Dermis blood vessel endothelial cell (primary cell): Measurements from ENCODE around the gene CLPSL2. TPM values are rescaled to one million over a fixed set of nuclear protein-coding genes. Genes with fewer than 3 reads are reported as not detected.
"Not testable (repeated sequence)": the region's sequence is repeated elsewhere in the genome, so short reads cannot be mapped to it uniquely, and the experiment has no call there.

Source experiments
- DNase-seq: peaks from one replicate; pipeline ENCODE4 v3.0.0; 2010
- total RNA-seq: library from RNA; depleted of rRNA; stranded (reverse); fragments of >200 nt; gene quantifications from 2 replicates; pipeline ENCODE4 v1.2.3, GENCODE V29; 2014

Gene CLPSL2, protein sequence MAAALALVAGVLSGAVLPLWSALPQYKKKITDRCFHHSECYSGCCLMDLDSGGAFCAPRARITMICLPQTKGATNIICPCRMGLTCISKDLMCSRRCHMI
- total RNA-seq: not detected in 2 replicates

DNA sequence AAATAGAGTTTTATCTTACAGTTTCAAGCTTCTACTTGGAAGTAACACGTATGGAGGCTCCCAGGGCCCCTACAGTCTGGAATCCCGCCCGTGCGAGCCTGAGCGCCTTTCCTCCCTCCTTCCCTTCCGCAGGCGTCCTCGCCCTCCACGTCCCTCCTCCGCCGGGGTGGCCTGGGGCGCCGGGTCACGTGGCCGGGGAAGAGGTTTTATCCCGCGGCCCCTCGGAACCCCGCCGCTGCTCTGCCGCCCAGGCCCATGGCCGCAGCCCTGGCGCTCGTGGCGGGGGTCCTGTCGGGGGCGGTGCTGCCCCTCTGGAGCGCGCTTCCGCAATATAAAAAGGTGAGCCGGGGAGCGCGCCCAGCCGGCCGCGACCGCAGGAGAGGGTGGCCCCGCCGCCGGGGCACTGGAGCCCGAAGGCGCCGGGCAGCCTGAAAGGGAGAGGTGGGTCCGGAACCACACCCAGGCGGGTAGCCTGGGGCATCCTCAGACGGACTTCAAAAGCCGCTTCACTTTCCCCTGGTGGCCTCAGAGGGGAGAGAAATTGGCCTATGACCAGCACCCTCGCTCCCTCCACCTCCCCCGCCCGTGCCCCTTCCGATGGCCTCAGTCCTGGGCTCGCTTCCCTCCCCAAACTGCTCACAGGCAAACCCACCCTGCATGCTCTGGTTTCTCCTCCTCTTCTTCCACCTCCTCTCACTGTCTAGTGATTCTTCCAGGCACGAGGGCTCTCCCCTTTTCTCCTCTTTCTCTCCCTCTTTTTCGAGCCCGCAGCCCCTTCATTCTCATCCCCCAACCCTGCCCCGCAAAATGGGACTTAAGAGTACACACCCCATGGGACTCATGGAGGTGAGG, at the start of gene CLPSL2:
TSS of gene CLPSL2 (plus strand) at position 235 of the 852 bp plus-strand sequence. CDS start at position 256, 21 bp downstream.
- DNase-seq: no peak

- peak; percentile 72 for DNase-seq
Observed at GRCh38 chr6:35727231-35727934, 49.0 kb upstream of the CLPSL2 start.

DNA sequence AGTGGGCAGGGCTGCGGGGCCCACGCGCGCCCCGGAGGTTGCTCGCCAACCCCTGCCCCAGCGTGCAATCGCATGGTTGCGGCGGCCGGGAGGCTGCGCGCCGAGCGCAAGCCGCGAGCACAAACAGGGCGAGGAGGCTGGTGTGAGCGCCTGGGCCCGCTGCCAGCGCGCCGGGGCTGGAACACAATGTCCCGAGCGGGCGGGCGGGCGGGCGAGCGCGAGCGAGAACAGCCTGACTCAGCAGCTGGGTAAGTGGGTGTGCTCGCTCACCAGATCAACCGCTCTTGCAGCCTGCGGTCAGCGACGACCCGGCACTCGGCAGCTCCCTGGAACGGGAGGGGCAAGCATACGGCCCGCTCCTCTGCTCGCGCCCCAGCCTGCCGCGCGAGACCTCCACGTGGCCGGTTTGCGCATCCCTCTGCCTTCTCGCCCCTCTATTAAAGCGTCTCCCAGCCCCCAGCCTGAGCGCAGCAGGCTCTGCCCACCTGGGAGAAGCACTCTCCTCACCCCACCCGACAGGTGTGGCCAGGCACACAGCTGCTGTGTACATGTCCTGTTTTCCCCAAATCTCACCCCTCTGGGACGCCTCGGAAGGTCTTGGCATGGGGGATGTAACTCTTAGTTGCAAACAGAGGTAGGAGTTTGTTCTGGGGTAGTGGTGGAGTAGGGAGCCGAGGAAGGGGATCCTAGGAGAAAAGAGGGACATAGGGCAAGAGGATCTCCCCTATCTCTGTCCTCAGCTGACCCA, 48.3 kb upstream of the CLPSL2 start:
- peak; percentile 94 for DNase-seq

DNA sequence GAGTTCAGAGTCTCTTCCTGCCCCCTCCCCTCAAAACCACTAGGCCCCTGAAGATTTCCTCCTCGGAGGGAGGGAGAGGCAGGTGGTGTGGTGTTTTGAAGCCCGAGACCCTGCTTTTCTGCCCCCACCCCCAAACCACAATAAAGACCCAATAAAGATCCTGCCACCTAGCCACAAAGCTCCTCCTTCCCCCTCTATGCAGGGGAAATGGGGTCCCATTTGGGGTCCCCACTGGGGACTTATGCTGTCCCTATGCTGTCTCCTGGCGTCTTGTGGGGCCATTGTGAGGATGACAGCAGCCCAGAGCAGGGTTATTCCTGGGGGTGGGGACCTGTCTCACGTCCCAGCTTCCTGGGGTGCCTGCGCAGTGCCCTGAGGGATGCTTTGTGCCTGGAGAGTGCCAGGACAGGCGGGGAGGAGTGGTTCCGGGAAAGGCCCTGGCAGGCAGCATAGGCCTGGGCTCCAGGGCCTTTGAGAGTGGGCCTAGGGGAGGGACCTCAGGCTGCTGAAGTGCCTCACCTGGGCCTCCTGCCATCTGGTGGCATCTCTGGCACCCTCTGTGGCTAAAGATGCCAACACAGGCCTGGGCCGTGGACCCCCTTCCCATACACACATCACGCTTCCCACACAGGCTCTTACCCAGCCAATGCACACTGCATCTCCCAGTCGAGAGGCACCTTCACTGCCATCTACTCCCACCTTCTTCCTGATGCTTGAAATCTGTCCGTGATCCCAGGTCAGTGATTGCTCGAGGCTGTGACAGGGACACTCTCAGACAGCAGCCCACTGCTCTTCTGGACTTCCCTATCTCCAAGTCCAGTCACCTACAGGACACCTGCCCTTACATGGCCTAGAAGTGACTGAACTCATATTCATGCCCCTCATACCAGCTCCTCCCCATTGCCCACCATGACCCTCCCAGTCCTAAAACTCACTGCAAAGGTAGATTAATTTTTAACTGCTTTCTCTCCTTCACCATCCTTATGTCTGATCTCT, 47.4 kb upstream of the CLPSL2 start:
- no peak for DNase-seq

- no peak for DNase-seq
Observed at GRCh38 chr6:35729722-35730121, 46.7 kb upstream of the CLPSL2 start.

DNA sequence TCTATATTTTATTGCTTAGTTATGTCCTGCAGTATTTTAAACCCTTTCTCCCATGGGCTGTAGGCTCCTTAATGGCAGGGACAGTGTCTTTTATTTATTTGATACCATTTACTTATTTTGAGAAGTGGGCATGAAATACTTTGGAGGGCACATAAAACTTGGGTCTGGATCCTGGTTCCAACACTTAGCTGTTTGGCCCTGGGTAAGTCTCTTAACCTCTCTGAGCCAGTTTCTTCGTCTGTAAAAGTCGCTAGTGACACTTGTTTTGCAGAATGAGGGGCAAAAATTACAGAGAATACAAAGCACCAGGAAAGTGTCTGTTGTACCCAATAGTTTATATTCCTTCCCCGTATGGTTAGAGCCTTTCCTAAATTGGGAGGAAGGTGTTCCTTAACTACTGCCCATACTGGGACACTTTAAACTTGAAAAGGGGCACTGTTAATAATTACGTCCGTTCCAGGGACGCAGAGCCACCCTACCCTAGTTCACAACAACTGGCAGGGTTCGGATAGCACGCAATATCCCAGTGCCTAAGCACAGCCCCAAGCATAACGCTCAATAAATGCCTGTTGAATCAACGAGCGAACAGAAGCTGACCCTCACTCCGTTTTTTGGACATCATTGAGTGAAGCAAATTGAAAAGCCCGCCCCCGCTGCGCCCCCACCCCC, 45.5 kb upstream of the CLPSL2 start:
- no peak for DNase-seq

- DNase-seq: peak; percentile 90
Observed at GRCh38 chr6:35731414-35731735, 45.0 kb upstream of the CLPSL2 start.

DNA sequence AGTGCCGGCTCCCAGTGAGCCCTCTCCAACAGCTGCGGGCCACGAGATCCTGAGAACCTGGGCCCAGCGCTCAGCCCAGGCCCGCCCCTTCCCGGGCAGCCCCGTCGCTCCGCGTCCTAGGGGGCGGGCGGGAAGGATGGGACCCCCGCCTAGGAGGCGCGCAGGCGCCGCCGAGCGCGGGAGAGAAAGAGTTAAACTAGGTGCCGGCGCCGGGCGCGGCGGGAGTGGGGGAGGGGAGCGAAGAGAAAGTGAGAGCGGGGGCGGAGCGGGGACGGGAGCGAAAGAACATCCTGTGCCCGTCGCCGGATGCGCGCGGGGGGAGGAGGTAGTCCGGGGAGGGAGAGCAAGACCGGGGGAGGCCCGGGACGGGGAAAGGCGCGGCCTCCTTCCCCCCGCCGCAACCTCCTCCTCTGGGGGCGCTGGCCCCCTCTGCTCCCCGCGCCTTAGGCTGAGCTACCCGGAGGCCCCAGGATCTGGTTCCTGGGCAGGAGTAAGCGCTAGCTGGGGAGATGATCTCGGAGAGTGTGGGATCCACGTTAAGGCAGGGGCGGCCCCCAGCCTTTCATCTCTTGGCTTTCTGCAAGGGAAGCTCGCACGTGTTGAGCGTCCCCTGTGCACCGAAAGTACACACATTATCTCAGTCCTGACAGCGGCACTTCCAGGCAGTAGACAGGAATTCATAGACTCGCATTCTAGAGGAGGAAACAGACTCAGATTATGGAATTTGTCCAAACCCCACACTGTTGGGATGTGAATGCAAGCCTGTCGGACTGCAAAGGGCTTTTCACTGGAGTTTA, 44.5 kb upstream of the CLPSL2 start:
- peak; percentile 93 for DNase-seq

DNA sequence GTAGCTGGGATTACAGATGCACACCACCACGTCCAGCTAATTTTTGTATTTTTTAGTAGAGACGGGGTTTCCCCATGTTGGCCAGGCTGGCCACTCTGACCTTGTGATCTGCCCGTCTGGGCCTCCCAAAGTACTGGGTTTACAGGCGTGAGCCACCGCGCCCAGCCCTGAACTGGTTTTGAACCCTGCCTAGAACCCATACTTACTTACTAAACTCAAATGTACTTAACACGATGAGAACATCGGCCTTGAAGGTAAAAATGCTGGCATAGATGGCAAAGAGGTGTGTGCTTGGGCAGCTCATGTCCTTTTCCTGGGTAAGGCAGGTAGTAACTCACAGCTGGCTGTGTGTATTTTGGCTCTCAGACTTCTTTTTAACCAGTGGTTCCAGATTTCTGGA, 42.8 kb upstream of the CLPSL2 start:
- DNase-seq: no peak

GRCh38 chr6:35734319-35734718, 42.1 kb upstream of the CLPSL2 start:
- DNase-seq: not testable (repeated sequence)

- DNase-seq: no peak
Observed at GRCh38 chr6:35735452-35735851, 40.9 kb upstream of the CLPSL2 start.

- DNase-seq: peak; percentile 77
Observed at GRCh38 chr6:35736253-35736894, 40.0 kb upstream of the CLPSL2 start.

DNA sequence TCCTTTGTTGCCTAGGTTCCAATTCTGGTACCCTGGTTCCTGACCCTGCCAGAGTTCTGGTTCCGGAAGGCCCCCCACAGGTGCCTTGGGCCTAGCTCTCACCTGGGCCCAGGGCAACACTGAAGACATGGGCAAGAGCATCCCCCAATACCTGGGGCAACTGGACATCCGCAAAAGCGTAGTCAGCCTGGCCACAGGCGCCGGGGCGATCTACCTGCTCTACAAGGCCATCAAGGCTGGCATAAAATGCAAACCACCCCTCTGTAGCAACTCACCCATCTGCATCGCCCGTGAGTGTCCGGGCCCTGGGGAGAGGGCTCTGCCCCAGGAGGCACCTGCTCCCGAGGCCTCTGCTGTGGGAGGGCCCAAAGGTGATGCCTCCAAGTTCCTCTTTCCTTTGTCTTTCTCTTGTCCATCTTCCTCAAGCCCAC, 39.4 kb upstream of the CLPSL2 start, which contains the start of gene ARMC12:
TSS of gene ARMC12 (plus strand) at position 51 of the 431 bp plus-strand sequence. CDS start at position 128, 77 bp downstream.
- no peak for DNase-seq

GRCh38 chr6:35737413-35738211, 38.8 kb upstream of the CLPSL2 start:
- DNase-seq: peak; percentile 89

DNA sequence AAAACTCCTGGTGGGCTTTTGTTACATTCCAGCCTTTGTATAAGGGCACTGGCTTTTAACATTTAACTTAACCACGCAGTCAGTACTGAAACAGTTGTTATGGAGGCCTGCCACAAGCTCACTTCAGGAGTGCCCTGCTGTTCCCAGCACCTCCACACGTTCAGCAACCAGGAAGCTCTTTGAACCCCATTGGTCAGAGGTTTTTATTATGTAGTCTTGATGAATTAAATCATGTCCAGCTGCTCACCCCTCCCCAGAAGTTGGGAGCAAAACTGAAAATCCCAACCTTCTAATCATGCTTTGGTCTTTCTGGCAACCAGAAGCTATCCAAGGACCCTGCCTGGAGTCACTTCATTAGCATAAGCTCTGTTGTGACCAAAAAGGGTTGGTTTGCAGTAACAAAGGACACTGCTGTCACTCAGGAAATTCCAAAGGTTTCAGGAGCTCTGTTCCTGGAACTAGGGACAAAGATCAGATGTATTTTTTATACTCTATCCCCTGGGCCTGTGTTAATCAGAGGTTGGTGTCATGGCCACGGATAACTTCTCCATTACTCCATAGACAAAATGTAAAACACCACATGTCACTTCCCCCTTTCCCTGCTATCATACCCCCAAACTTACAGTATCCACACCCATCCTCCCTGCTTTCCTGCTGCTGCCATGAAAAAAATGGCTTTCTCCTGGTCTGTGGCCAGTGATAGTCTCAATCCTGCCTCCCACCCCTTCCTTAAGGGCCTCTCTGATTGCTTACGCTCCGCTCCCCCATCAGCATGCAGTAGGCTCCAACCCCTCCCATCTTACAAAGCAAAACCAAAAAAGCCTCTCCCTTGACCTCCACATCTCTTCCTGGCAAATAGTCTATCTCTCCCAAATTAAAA, 36.5 kb upstream of the CLPSL2 start:
- no peak for DNase-seq

GRCh38 chr6:35742842-35743241, 33.6 kb upstream of the CLPSL2 start:
- DNase-seq: no peak

DNA sequence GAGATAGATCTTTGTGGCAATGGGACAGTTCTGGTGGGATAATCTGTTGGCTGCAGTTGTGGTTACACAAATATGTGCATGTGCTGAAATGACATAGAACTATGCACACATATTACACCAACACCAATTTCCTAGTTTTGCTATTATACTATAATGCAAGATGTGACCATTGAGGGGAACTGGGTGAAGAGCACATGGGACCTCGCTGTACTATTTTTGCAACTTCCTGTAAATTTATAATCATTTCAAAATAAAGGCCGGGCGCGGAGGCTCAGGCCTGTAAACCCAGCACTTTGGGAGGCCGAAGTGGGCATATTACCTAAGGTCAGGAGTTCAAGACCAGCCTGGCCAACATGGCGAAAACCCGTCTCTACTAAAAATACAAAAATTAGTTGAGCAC, 30.9 kb upstream of the CLPSL2 start:
- DNase-seq: no peak

DNA sequence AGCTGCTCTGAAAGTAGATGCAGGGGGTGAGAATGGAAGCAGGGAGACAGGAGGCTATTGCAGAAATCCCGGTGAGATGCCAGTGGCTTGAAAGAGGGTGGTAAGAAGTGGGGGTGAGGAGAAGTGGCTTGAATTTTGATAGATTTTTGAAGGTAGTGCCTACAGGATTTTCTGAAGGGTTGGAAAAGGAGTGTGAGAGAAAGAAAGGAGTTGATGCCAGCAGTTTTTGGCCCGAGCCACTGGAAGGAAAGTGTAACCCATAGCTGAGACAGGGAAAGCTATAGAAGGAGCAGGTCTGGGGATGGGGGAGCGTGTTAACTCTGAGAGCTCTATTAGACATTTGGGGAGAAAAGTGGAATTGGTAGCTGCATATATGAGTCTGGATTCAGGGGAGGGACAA, 29.9 kb upstream of the CLPSL2 start:
- no peak for DNase-seq
